Neuronal stem cell (in vitro differentiated cells): Measurements from ENCODE around the gene TPCN2.

ENCODE experiments used
- DNase-seq: peaks from one replicate; pipeline ENCODE4 v3.0.0-alpha.2; 2013; ENCODE audit warnings: low spot score
- H2AFZ ChIP-seq: one replicate; pipeline ENCODE4 v1.6.1; 2013; ENCODE audit warnings: mild to moderate bottlenecking, low read length, inconsistent platforms
- H2AK5ac ChIP-seq: 2 replicates; pipeline ENCODE4 v1.6.1; 2013; ENCODE audit warnings: low read depth, mild to moderate bottlenecking, inconsistent platforms, low read length, moderate library complexity, mixed read lengths
- H2BK120ac ChIP-seq: 2 replicates; pipeline ENCODE4 v1.6.1; 2013; ENCODE audit warnings: low read depth, mild to moderate bottlenecking, inconsistent platforms, low read length, moderate library complexity, mixed read lengths
- H2BK12ac ChIP-seq: one replicate; pipeline ENCODE4 v1.6.1; 2013; ENCODE audit warnings: low read length, inconsistent platforms
- H2BK15ac ChIP-seq: 2 replicates; pipeline ENCODE4 v1.6.1; 2013; ENCODE audit warnings: mild to moderate bottlenecking, low read length, inconsistent platforms, mixed read lengths
- H2BK5ac ChIP-seq: one replicate; pipeline ENCODE4 v1.6.1; 2013; ENCODE audit warnings: inconsistent platforms, mild to moderate bottlenecking, low read length, moderate library complexity
- H3K14ac ChIP-seq: one replicate; pipeline ENCODE4 v1.6.1; 2013; ENCODE audit warnings: low read length, inconsistent platforms
- H3K18ac ChIP-seq: 2 replicates; pipeline ENCODE4 v1.6.1; 2013; ENCODE audit warnings: low read length, inconsistent platforms
- H3K23ac ChIP-seq: 2 replicates; pipeline ENCODE4 v1.6.1; 2013; ENCODE audit warnings: low read depth, mild to moderate bottlenecking, mixed read lengths, low read length, inconsistent platforms; ENCODE audit not compliant: poor library complexity
- H3K27ac ChIP-seq: replicated peaks from 3 replicates; pipeline ENCODE4 v1.5.1; 2013; ENCODE audit warnings: low read length, inconsistent platforms
- H3K27me3 ChIP-seq, 3 experiments: 2 replicates each; pipeline ENCODE4 v1.6.1; 2013; ENCODE audit warnings: low read length in 3 of 3, mild to moderate bottlenecking in 2 of 3, inconsistent platforms in 1 of 3, low read depth in 1 of 3, mixed read lengths in 1 of 3, moderate library complexity in 1 of 3; ENCODE audit not compliant: control insufficient read depth in 3 of 3, insufficient read depth in 3 of 3
- H3K36me3 ChIP-seq, 2 donors: replicated peaks in 1 of 2; 2 replicates each; pipeline ENCODE4 v1.6.1; 2013; ENCODE audit warnings: low read length in 2 of 2; ENCODE audit not compliant: control insufficient read depth in 2 of 2, insufficient read depth in 2 of 2
- H3K4ac ChIP-seq: 2 replicates; pipeline ENCODE4 v1.6.1; 2013; ENCODE audit warnings: inconsistent platforms, mild to moderate bottlenecking, low read length, moderate library complexity
- H3K4me1 ChIP-seq, 2 donors: 1 replicate in 1 of 2; 2 replicates in 1 of 2; pipeline ENCODE4 v1.6.1; 2013; ENCODE audit warnings: low read length in 2 of 2, low read depth in 1 of 2; ENCODE audit not compliant: control insufficient read depth in 2 of 2, insufficient read depth in 1 of 2
- H3K4me2 ChIP-seq: one replicate; pipeline ENCODE4 v1.6.1; 2013; ENCODE audit warnings: mild to moderate bottlenecking, low read length, inconsistent platforms; ENCODE audit not compliant: insufficient read depth, poor library complexity, severe bottlenecking
- H3K4me3 ChIP-seq, 2 donors: 2 replicates each; pipeline ENCODE4 v1.5.1; 2013; ENCODE audit warnings: low read length in 2 of 2, mild to moderate bottlenecking in 2 of 2, inconsistent platforms in 1 of 2, moderate library complexity in 1 of 2
- H3K79me1 ChIP-seq: one replicate; pipeline ENCODE4 v1.6.1; 2013; ENCODE audit warnings: low read depth, mild to moderate bottlenecking, inconsistent platforms, low read length, moderate library complexity
- H3K9ac ChIP-seq: one replicate; pipeline ENCODE4 v1.6.1; 2013; ENCODE audit warnings: mild to moderate bottlenecking, low read depth, low read length, inconsistent platforms; ENCODE audit not compliant: poor library complexity
- H3K9me3 ChIP-seq, 2 donors: replicated peaks in 1 of 2; 2 replicates each; pipeline versions ENCODE3 to v1.6.1; 2013; ENCODE audit warnings: low read length in 2 of 2, mild to moderate bottlenecking in 2 of 2, inconsistent platforms in 1 of 2, low read depth in 1 of 2, mixed read lengths in 1 of 2, moderate library complexity in 1 of 2; ENCODE audit not compliant: control insufficient read depth in 2 of 2, insufficient read depth in 1 of 2
- H4K8ac ChIP-seq: one replicate; pipeline ENCODE4 v1.6.1; 2013; ENCODE audit warnings: low read depth, mild to moderate bottlenecking, inconsistent platforms, low read length, moderate library complexity
- H4K91ac ChIP-seq: one replicate; pipeline ENCODE4 v1.6.1; 2013; ENCODE audit warnings: low read length, low read depth, mild to moderate bottlenecking, inconsistent platforms; ENCODE audit not compliant: poor library complexity
- WGBS, 2 donors: extraction: QIAGEN DNeasy Blood & Tissue Kit; methylation state at CpG; one replicate each; pipeline ENCODE4 v1.1.7; 2013; ENCODE audit warnings: missing lambda C conversion rate in 2 of 2, mixed read lengths in 1 of 2; ENCODE audit not compliant: insufficient read length in 2 of 2, insufficient replicate concordance in 1 of 2; ENCODE audit errors: extremely low coverage in 2 of 2; 5-methylcytosine and 5-hydroxymethylcytosine counted together

Gene TPCN2

DNA sequence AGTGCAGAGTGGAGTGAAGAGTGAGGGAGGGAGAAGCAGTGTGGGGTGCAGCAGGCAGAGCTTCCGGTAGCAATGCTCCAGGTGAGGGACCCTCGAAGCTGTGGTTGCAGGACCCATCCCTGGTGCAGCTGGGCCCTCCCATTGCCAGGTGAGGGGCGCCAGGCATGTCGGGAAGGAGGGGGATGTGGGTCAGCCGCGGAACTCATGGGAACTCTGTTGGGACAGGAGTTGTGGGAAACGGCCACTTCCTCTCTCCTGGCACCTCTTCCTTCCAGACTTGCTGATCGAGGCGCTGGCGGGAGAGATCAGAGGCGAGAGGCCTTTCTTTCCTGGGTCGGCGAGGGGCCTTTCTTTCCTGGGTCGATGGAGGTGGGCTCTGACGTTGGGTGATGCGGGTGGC lies 48.5 kb downstream of the TPCN2 start:
- no peak overlapping the region for H3K27ac ChIP-seq
- H2BK12ac ChIP-seq: no peak overlapping the region
- no peak overlapping the region for H3K4me3 ChIP-seq
- peaks cover 0 to 10% of the 10 kb centered on the region in 2 donors for H3K4me1 ChIP-seq
- no peaks in the 10 kb centered on the region for H3K27me3 ChIP-seq
- H3K4me2 ChIP-seq: no peak overlapping the region
- no peak overlapping the region for H2BK15ac ChIP-seq
- H2AK5ac ChIP-seq: peak overlapping the region; percentile 30
- no peak overlapping the region for H2BK120ac ChIP-seq
- no peak overlapping the region for H3K4ac ChIP-seq
- peaks cover 0 to 2% of the 10 kb centered on the region in 2 donors for H3K9me3 ChIP-seq
- peaks cover 3 to 10% of the 10 kb centered on the region in 2 donors for H3K36me3 ChIP-seq
- no peak for DNase-seq
- H2BK5ac ChIP-seq: peak overlapping the region; percentile 58
- no peak overlapping the region for H4K8ac ChIP-seq
- H3K79me1 ChIP-seq: peaks cover 4% of the 10 kb centered on the region
- H3K23ac ChIP-seq: peak overlapping the region; percentile 50
- peak overlapping the region; percentile 24 for H3K9ac ChIP-seq
- no peak overlapping the region for H4K91ac ChIP-seq
- no peak overlapping the region for H2AFZ ChIP-seq
- WGBS, 2 donors: no CpG with 5 or more reads among the region's 16 CpGs
- no peak overlapping the region for H3K18ac ChIP-seq
- H3K14ac ChIP-seq: no peak overlapping the region

- no peak overlapping the region for H3K27ac ChIP-seq
- H3K9me3 ChIP-seq: no peaks in the 10 kb centered on the region
- no peak overlapping the region for H3K4me2 ChIP-seq
- H2AFZ ChIP-seq: no peak overlapping the region
- no peak overlapping the region for H3K14ac ChIP-seq
- H3K4ac ChIP-seq: no peak overlapping the region
- H3K23ac ChIP-seq: no peak overlapping the region
- no peak overlapping the region for H3K9ac ChIP-seq
- no peak overlapping the region for H2BK15ac ChIP-seq
- WGBS, 2 donors: no CpG with 5 or more reads among the region's 17 CpGs
- H3K36me3 ChIP-seq: no peaks in the 10 kb centered on the region
- no peak overlapping the region for H2BK5ac ChIP-seq
- H4K91ac ChIP-seq: no peak overlapping the region
- H4K8ac ChIP-seq: no peak overlapping the region
- no peak overlapping the region for H3K4me3 ChIP-seq
- no peak overlapping the region for H2BK120ac ChIP-seq
- no peak for DNase-seq
- H3K27me3 ChIP-seq: no peaks in the 10 kb centered on the region
- H3K4me1 ChIP-seq: peaks cover 0 to 7% of the 10 kb centered on the region in 2 donors
- H3K79me1 ChIP-seq: peaks cover 7% of the 10 kb centered on the region
- H3K18ac ChIP-seq: no peak overlapping the region
- H2AK5ac ChIP-seq: no peak overlapping the region
- no peak overlapping the region for H2BK12ac ChIP-seq
These were observed 50.4 kb downstream of the TPCN2 start for GRCh38 chr11:69099180-69099579.

DNA sequence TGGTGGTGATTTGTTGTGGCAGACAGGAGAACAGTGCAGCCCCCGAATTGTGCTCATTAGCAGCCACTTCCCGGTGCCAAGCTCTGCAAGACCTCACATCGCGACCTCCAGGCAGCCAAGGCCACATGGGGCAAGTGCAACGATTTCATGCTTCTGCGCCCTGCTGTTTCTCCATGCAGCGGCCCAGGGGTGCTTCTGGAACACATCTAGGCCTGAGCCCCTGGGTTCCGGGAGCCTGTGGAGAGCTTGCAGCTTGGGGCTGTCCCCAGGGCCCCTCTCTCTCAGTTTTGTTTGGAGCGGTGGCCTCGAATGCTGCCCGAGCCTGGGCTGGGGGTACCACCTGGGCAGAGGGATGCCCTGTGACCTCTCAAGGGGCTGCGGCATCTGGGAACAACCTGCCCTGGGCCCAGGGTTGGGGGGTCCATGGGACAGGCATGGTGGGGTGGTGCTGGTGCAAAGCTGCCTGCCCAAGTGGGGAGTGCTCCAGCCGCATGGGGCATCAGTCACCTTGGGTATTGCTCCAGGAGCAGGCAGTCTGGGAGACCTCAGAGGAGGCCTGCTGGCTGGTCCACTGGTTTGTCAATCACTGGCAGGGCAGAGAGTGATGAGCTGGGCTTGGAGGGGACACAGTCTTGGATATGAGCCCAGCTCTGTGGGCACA lies 51.9 kb downstream of the TPCN2 start:
- no peak overlapping the region for H2AK5ac ChIP-seq
- H3K27me3 ChIP-seq: no peaks in the 10 kb centered on the region
- no peak overlapping the region for H3K4me3 ChIP-seq
- no peak overlapping the region for H3K27ac ChIP-seq
- H3K14ac ChIP-seq: no peak overlapping the region
- H3K9ac ChIP-seq: no peak overlapping the region
- no peak overlapping the region for H2AFZ ChIP-seq
- H4K8ac ChIP-seq: no peak overlapping the region
- DNase-seq: no peak
- no peak overlapping the region for H3K4me2 ChIP-seq
- no peak overlapping the region for H3K23ac ChIP-seq
- H3K9me3 ChIP-seq: no peaks in the 10 kb centered on the region
- H2BK120ac ChIP-seq: no peak overlapping the region
- H3K36me3 ChIP-seq: no peaks in the 10 kb centered on the region
- H2BK5ac ChIP-seq: no peak overlapping the region
- H3K18ac ChIP-seq: no peak overlapping the region
- no peak overlapping the region for H3K4ac ChIP-seq
- no peaks in the 10 kb centered on the region for H3K4me1 ChIP-seq
- no peak overlapping the region for H4K91ac ChIP-seq
- H2BK12ac ChIP-seq: no peak overlapping the region
- H2BK15ac ChIP-seq: no peak overlapping the region
- no CpG with 5 or more reads among the region's 13 CpGs for WGBS, 2 donors
- H3K79me1 ChIP-seq: peaks cover 4% of the 10 kb centered on the region

DNA sequence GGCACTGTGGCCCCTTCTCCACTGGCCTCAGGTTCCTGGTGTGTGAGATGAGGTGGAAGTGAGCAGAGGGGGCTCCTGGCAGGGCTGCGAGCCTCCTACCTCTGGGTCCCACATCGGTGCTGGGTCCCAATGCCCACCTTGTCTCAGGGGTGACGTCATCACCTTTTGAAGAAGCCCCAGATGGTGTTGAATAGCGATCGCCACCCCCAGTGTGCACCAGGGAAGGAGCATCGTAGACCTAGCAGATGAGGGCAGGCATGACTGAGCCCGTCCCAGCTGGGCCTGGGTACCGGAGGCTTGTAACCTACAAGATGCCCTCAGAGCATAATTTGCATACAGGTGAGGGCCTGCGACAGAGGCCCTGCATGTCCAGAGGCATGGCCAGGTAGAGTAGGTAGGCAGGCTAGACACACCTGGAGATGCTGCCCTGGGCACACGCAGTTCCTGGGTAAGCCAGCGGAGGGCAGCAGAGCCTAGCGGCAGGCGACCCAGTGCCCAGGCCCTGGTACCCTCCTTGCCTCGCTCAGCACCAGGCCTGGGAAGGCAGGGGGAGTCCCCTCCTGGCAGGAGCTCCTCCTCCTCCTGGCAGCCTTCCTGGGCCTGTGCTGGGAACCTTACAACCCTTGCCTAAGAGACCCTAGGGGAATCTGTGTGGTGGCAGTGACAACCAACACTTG lies 52.5 kb downstream of the TPCN2 start:
- Histone ChIP-seq H3K4me2 (no peak overlapping the region), H2BK120ac (no peak overlapping the region), H3K9me3 (no peaks in the 10 kb centered on the region), H2AK5ac (peak overlapping the region; percentile 59), H3K14ac (no peak overlapping the region), H3K4me1 (no peaks in the 10 kb centered on the region), H3K9ac (no peak overlapping the region), H3K36me3 (no peaks in the 10 kb centered on the region), H4K8ac (no peak overlapping the region), H3K23ac (no peak overlapping the region), H3K4ac (no peak overlapping the region), H3K18ac (peak overlapping the region; percentile 31), H3K4me3 (no peak overlapping the region), H2BK15ac (no peak overlapping the region), H2AFZ (no peak overlapping the region), H3K79me1 (peaks cover 4% of the 10 kb centered on the region), H3K27me3 (no peaks in the 10 kb centered on the region), H4K91ac (no peak overlapping the region), H3K27ac (no peak overlapping the region), H2BK5ac (no peak overlapping the region), H2BK12ac (no peak overlapping the region)
- peak; percentile 56 for DNase-seq
- no CpG with 5 or more reads among the region's 14 CpGs for WGBS, 2 donors
